Omental fat pad (tissue), 4 donors: ENCODE results near the gene DDX27. TPM values are rescaled to one million over a fixed set of nuclear protein-coding genes. Genes with fewer than 3 reads are reported as not detected.
"Not testable (repeated sequence)": the region's sequence is repeated elsewhere in the genome, so short reads cannot be mapped to it uniquely, and the experiment has no call there.

Source experiments
- ATAC-seq: fragments of 150-250 bp; one replicate; pipeline ENCODE4 v1.9.1; 2016; ENCODE audit warnings: mild to moderate bottlenecking, moderate library complexity; ENCODE audit not compliant: low FRiP score
- DNase-seq: peaks from one replicate; pipeline ENCODE4 v3.0.0-alpha.2; 2019; ENCODE audit warnings: low spot score
- CTCF ChIP-seq, 3 donors: fragments of 450-650 bp; IDR thresholded peaks; one replicate each; pipeline ENCODE4 v1.5.1; 2016 to 2017; ENCODE audit warnings: antibody characterized with exemption in 3 of 3, mild to moderate bottlenecking in 3 of 3, moderate library complexity in 2 of 3
- total RNA-seq, 4 donors: library from RNA; depleted of rRNA; stranded (reverse); fragments of >200 nt; gene quantifications; one replicate each; pipeline ENCODE4 v1.1.0, GENCODE V29; 2016

Gene DDX27
- total RNA-seq, 4 donors from 2014 or later = 23.6 to 36.3 (median 29.4) TPM

GRCh38 chr20:49186535-49187329 lies 32.5 kb upstream of the DDX27 start:
- DNase-seq = peak; percentile 52
- ATAC-seq = peak; percentile 62
- TF ChIP-seq CTCF (IDR thresholded peaks at IDR 0.05) = no peak

DNA sequence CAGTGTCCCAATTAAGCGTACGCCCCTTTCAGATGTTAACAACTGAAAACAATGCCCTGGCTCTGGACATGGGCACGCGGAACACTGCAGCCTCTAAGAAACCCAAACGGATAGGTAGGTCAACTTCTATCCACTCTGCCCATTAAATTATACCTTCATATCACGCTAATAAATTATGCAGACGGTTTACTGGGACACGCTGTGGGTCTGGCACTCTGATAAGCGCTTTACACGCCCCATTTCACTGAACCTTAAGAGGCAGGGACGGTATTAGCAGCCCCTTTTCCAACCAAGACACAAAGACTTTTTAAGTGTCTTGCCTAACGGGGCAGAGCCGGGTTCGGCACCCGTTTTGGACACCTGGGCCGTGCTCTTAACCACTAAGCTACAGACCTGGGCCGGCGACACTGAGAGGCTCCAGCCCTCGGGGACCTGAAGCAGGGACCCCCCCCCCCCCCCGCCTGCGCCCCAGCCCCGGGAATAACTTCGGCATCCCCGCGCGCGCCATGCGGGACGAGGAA lies 31.8 kb upstream of the DDX27 start:
- TF ChIP-seq CTCF (IDR thresholded peaks at IDR 0.05) = no peak
- DNase-seq (no peak), ATAC-seq (no peak)

- TF ChIP-seq CTCF (IDR thresholded peaks at IDR 0.05) = no peak
- peak; percentile 96 for ATAC-seq
- peak; percentile 75 for DNase-seq
These were observed 31.2 kb upstream of the DDX27 start, which contains the start of gene STAU1 for GRCh38 chr20:49187851-49188641. Gene STAU1 (minus strand): TSS chr20:49188334. CDS start chr20:49166201, 22,133 bp downstream.

GRCh38 chr20:49192944-49193518 lies 26.2 kb upstream of the DDX27 start:
- ATAC-seq, DNase-seq: not testable (repeated sequence)

GRCh38 chr20:49199729-49200293 lies 19.4 kb upstream of the DDX27 start:
- DNase-seq = no peak
- no peak for TF ChIP-seq CTCF (IDR thresholded peaks at IDR 0.05)
- no peak for ATAC-seq

DNA sequence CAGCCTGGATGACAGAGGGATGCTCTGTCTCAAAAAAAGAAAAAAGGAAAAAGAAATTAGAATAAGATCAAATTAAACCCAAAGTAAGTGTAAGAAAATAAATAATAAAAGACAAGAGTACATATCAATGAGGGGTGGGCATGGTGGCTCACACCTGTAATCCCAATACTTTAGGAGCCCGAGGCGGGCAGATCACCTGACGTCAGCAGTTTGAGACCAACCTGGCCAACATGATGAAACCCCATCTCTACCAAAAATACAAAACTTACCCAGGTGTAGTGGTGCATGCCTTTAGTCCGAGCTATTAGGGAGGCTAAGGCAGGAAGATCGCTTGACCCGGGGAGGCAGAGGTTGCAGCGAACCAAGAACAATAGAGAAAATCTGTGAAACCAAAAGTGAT lies 16.2 kb upstream of the DDX27 start:
- TF ChIP-seq CTCF (IDR thresholded peaks at IDR 0.05) = no peak
- no peak for DNase-seq
- no peak for ATAC-seq

GRCh38 chr20:49203746-49204145 lies 15.5 kb upstream of the DDX27 start:
- no peak for ATAC-seq
- no peak for TF ChIP-seq CTCF (IDR thresholded peaks at IDR 0.05)
- DNase-seq = no peak
